Stimulated activated CD4-positive, alpha-beta T cell treated with anti-CD3 and anti-CD28 coated beads, Interleukin-12 subunit alpha, Interleukin-12 subunit beta, amount 100 ng/mL, for 24 hours (primary cell): ENCODE results near the gene MIX23.

Experiments used
- DNase-seq, 2 experiments: peaks; one replicate each; pipeline ENCODE4 v3.0.0-alpha.2; 2020; ENCODE audit warnings: low read depth in 2 of 2

Gene MIX23

DNA sequence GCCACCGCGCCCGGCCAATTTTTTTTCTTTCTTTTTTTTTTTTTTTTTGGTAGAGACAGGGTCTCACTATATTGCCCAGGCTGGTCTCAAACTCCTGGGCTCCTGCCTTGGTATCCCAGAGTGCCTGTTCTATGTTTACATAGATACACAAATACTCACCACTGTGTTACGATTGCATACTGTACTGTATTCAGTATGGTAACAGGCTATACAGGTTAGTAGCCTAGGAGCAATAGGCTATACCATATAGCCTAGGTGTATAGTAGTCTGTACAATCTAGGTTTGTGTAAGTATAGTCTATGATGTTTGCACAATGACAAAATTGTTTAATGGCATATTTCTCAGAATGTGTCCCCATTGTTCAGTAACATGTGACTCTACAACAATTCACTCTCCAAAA is 31.4 kb downstream of the MIX23 start:
- DNase-seq, result no peak

DNA sequence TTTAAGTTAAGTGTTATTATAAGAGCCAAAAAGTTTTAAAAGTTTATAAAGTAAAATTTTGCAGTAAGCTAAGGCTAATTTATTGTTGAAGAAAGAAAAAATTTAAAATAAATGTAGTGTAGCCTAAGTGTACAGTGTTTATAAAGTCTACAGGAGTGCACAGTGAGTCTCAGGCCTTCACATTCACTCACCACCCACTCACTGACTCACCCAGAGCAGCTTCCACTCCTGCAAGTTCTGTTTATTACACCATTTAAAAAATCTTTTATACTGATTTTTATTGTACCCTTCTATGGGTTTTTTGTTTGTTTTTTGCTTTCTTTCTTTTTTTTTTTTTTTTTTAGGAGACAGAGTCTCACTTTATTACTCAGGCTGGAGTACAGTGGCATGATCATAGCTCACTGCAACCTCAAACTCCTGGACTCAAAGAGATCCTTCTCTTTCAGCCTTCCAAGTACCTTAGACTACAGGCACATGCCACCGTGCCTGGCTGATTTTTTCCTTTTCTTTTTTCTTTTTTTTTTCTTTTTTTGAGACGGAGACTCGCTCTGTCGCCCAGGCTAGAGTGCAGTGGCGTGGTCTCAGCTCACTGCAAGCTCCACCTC is 32.1 kb downstream of the MIX23 start:
- no peak for DNase-seq

DNA sequence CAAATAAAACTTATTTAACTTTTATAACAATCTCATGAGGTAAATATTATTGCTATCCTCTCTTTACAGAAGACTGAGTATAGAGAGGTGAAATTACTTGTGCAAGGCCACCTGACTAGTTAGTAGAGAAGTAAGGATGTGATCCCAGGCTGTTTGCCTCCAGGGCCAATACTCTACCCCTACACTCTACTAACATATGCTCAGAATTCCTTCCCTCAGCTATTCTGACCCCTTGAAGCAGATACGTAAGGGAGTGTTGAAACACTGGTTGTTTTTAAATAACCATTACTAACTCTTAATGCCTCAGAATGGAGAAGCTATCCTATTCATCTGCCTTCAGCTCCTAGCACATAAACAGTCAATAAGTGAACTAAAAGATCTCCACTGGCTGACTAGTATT is 33.9 kb downstream of the MIX23 start:
- DNase-seq, result no peak

DNA sequence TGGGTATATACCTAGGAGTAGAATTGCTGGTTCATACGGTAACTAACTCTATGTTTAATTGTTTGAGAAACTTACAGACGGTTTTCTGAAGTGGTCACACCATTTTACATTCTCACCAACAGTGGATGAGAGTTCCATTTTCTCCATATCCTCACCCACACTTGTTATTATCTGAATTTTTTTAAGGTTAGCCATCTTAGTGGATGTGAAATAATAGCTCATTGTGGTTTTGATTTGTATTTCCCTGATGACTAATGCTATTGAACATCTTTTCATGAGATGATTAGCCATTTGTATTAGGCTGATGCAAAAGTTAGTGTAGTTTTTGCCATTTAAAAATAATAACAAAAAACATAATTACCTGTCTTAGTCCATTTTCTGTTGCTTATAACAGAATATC is 39.4 kb downstream of the MIX23 start:
- DNase-seq, result no peak

DNA sequence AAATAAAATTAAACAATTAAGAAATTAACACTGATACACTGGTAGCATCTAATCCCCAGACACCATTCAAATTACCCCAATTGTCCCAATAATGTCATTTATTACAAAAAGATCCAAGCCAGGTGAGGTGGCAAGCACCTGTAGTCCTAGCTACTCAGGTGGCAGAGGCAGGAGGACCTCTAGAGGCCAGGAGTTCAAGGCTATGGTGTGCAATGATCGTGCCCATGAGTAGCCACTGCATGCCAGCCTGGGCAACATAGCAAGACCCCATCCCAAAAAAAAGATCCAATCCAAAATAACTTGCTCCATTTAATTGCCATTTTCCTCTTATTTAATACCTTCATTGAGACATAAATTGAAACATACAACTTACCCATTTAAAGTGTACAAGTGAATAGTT is 40.2 kb downstream of the MIX23 start:
- no peak for DNase-seq

GRCh38 chr3:122332551-122332950 is 50.5 kb downstream of the MIX23 start:
- no peak for DNase-seq

- no peak for DNase-seq
Observed at GRCh38 chr3:122331886-122332285, 51.1 kb downstream of the MIX23 start.

- no peak for DNase-seq
Observed at GRCh38 chr3:122325769-122326168, 57.3 kb downstream of the MIX23 start.

GRCh38 chr3:122324871-122325323 is 58.1 kb downstream of the MIX23 start, which contains the start of gene CSTA:
TSS of gene CSTA (plus strand) at chr3:122325248. CDS start at chr3:122325293, 45 bp downstream.
- DNase-seq, result no peak

DNA sequence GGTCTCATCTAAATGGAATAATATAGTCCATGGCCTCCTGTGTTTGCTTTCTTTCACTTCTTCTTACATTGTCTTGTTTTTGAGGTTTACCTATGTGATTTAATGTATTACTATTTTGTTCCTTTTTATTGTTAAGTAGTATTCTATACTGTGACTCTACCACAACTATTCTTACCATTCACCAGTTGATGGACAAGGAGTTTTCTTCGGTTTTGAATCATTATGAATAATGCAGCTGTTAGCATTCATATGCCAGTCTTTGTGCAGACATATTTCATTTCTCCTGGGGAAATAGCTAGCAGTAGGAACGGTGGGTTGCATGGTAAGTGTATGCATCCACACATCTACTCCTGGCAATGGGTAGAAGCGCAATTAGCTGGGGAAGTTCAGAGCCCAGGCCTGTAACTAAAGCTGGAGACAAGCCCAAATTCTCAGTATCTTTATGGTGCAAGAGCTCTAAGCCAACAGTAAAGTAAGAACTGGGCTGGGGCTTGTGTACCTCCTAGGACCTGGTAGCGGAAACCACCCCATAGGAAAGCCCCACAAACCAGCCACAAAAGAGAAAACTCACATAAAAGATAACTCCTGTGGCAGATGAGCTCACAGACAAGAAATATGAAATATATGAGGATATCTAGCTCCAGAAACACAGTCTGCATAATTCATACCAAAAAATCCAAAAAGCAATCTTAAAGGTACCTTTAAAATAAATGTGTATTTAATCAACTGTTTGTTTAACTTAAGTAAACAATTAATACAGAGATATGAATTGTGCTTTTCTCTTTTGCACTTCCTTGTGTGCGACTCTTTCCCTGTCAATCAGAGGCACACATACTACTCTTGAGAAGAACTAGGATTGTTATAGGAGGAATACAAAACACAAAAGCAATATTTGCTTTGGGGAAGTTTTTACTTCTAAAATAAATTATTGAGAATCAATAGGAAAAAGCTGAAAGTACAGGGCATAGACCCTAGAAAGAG is 60.6 kb downstream of the MIX23 start:
- DNase-seq, result no peak

DNA sequence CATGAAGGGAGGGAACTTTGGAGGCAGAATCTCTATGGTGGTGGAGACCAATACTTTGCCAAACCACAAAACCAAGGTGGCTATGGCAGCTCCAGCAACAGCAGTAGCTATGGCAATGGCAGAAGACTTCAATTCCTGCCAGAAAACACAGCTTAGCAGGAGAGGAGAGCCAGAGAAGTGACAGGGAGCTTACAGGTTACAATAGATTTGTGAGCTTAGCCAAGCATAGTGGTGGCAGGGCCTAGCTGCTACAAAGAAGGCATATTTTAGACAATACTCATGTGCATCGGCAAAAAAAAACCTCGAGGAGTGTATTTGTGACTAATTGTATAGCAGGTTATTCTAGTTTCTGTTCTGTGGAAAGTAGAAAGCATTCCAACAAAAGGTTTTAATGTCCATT is 64.4 kb downstream of the MIX23 start:
- no peak for DNase-seq

GRCh38 chr3:122316368-122316767 is 66.7 kb downstream of the MIX23 start:
- DNase-seq, result no peak

DNA sequence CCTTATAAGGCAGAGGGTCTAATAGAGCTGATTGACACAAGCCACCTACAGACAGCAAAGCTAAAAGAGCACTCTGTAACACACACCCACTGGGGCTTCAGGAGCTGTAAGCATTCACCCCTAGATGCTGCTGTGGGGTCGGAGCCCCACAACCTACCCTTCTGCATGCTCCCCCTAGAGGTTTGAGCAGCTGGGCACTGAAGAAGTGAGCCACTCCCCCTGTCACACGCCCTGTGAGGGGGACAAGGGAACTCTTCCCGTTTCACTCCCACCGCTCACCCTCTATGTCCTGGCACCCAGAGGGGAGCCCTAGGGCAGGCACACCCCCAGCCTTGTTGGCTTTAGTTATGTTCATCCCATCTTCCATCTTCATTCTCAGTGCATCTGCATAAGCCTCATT is 67.4 kb downstream of the MIX23 start:
- no peak for DNase-seq

GRCh38 chr3:122314228-122314876 is 68.7 kb downstream of the MIX23 start:
- no peak for DNase-seq

DNA sequence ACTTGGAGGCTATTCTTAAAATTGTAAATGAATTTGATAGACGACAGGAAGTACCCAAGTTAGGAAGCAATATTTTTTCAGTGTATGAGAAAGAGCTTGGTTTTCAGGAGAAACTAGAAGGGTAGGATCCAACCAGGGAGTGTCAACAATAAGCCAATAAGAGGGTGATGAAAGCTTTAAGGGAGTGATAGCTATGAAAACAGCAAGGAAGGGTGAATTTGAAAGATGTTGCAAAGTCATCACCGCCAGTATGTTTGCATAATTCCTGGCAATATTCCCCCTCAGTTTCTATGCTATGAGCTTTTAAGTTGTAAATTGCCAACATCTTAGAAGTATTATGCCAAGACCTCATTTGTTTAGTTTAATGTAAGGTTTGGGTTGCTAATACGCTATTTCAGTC is 69.8 kb downstream of the MIX23 start:
- no peak for DNase-seq

GRCh38 chr3:122312826-122313225 is 70.2 kb downstream of the MIX23 start:
- no peak for DNase-seq

GRCh38 chr3:122310361-122310760 is 72.7 kb downstream of the MIX23 start:
- DNase-seq, result no peak
